Skeletal muscle cell (primary cell): Measurements from ENCODE around the gene MAN2B2.
"Not testable (repeated sequence)": the region's sequence is repeated elsewhere in the genome, so short reads cannot be mapped to it uniquely, and the experiment has no call there.

Source experiments
- DNase-seq: peaks from one replicate; pipeline ENCODE4 v3.0.0-alpha.2; 2010; ENCODE audit warnings: low read depth
- H3K4me3 ChIP-seq: 2 replicates; pipeline ENCODE4 v1.5.1; 2011; ENCODE audit warnings: low read depth, mild to moderate bottlenecking, control low read depth, low read length, moderate library complexity

Gene MAN2B2

GRCh38 chr4:6627832-6628231 lies 52.8 kb downstream of the MAN2B2 start:
- no peak overlapping the region for H3K4me3 ChIP-seq
- DNase-seq, result no peak

DNA sequence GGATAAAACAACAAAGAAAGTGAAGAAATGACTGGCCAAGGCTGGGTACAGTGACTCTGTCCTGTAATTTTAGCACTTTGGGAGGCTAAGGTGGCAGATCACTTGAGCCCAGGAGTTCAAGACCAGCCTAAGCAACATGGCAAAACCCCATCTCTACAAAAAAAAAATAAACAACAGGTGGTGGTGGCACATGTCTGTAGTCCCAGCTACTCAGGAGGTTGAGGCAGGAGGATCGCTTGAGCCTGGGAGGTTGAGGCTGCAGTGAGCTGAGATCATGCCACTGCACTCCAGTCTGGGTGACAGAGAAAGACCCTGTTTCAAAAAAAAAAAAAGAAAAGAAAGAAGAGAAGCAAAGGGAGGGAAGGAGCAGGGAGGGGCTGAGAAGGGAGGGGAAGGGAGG lies 53.5 kb downstream of the MAN2B2 start:
- not testable (repeated sequence) for DNase-seq, H3K4me3 ChIP-seq

GRCh38 chr4:6632125-6632524 lies 57.1 kb downstream of the MAN2B2 start:
- no peak for DNase-seq
- no peak overlapping the region for H3K4me3 ChIP-seq

- peak; percentile 22 for DNase-seq
Observed at GRCh38 chr4:6633091-6633906, 58.3 kb downstream of the MAN2B2 start.

GRCh38 chr4:6634746-6635145 lies 59.8 kb downstream of the MAN2B2 start:
- no peak for DNase-seq
- H3K4me3 ChIP-seq, result no peak overlapping the region

More at GRCh38 chr4:6633091-6633906, 58.3 kb downstream of the MAN2B2 start:
- no peak overlapping the region for H3K4me3 ChIP-seq

DNA sequence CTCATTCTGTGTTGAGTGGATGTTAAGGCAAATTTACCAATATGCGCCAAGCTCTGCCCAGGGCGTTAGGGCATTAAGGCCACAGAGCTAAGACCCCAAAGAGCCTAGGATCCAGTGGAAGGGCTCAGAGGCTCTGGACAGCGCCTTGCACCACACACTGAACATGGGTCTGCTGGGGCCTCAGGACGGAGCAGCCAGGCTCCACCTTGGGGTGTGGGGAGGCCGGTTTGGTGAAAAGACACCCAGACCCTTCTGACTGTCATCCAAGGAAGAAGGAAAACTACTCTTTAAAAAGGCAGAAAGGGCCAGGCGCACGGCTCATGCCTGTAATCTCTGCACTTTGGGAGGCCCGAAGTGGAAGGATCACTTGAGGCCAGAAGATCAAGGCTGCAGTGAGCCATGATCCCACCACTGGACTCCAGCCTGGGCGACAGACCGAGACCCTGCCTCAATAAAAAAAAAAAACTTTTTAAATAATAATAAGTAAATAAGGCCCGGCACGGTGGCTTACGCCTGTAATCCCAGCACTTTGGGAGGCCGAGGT lies 64.2 kb downstream of the MAN2B2 start:
- no peak for DNase-seq
- no peak overlapping the region for H3K4me3 ChIP-seq

GRCh38 chr4:6640292-6641163 lies 65.5 kb downstream of the MAN2B2 start, which contains the start of gene MRFAP1:
TSS of gene MRFAP1 (plus strand) at chr4:6640685. CDS start at chr4:6640863, 178 bp downstream.
- DNase-seq, result peak; percentile 85
- H3K4me3 ChIP-seq, result peak within 1 kb of the TSS; percentile 91

GRCh38 chr4:6641164-6641970 lies 66.4 kb downstream of the MAN2B2 start:
- DNase-seq, result no peak
- peak overlapping the region; percentile 91 for H3K4me3 ChIP-seq

- DNase-seq, result no peak
- peak overlapping the region; percentile 91 for H3K4me3 ChIP-seq
Observed at GRCh38 chr4:6641971-6642320, 67.0 kb downstream of the MAN2B2 start.

DNA sequence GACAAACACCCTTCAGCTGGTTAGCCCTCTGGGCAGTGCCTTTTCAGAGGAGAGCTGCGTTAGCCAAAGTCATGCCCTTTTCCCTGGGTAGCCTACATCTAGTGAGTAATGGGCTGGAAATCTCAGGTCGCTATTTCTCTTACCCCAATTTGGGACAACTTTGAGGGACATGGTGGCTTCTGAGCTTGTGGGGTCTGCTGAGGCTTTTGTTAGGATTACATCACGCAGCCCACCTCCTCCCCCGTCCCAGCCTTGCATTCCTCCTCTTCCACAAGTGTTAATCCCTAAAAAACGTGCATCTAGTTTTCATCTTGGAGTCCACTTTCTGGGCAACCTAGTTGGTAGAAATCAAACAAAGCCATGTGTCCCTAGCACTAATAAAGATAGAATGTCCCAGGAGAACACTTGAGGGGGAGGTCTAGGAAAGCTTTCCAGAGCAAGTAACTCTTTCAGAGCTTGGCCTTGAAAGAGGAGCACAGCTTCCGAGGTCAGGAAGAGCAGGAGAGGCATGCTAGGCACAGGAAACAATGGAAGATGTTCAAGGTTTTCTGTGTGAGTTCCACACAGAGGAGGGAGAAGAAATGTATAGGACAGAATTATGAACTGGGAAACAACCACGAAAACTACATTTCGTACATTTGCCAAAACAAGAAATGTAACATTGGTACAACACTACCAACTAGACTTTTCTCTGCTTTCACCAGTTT lies 68.3 kb downstream of the MAN2B2 start:
- no peak for DNase-seq
- no peak overlapping the region for H3K4me3 ChIP-seq

DNA sequence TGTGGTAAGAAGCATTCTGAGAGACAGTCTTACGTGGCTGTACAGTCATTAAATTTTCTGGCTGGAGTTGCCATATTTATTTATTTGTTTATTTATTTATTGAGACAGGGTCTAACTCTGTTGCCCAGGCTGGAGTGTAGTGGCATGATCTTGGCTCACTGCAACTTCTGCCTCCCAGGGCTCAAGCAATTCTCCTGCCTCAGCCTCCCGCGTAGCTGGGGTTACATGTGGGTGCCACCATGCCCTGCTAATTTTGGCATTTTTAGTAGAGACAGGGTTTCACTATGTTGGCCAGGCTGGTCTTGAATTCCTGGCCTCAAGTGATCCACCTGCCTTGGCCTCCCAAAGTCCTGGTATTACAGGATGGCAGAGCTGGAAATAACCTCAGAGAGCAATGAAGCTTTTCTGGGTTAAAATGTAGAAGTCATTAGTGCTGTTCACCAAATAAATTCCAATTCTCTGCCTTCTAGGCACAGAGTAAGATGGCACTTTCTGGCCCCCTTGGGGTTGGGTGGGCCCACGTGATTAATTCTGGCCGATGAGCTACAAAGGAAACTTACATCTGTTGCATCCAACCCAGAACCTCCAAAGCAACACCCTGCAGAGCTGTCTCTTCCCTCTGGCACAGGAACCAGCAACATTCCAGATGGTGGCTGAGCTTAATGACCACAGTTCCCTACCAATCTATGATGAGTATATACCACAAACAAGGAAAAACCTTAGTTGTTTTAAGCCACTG lies 70.0 kb downstream of the MAN2B2 start:
- no peak overlapping the region for H3K4me3 ChIP-seq
- DNase-seq, result no peak

DNA sequence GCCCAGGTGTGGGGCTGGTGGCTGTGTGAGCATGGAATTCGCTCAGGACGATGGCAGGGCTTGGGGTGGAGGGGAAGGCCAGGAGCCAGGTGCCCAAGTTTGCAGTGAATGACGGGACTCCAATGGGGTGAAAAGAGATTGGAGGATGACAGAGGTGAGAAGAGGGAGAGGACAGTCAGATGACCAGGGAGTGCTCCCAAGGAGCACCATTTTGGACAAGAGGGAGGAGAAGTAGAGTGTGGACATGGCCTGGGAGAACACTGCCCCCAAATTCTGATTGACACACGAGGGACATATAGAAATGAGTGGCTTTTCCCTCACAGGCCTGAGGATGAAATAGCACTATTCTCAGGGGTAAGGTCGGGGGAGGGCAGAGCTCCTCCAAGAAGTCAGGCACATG lies 72.2 kb downstream of the MAN2B2 start:
- DNase-seq, result no peak
- no peak overlapping the region for H3K4me3 ChIP-seq

GRCh38 chr4:6647582-6648230 lies 72.7 kb downstream of the MAN2B2 start:
- no peak overlapping the region for H3K4me3 ChIP-seq
- DNase-seq, result no peak

DNA sequence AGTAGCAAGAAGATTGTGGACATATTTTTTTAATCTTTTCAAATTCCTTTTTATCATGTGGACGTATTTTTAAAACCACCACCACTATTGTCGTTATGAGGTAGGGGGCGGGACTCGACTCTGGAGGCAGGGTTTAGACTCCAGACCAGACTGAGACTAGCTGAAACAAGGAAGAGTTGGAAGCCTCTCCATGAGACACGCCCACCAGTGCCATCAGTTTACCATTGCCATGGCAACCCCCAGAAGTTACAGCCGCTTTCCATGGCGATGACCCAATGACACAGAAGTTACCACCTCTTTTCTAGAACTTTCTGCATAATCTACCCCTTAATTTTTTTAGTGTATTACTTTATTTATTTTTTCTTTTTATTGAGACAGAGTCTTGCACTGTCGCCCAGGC lies 74.2 kb downstream of the MAN2B2 start:
- no peak overlapping the region for H3K4me3 ChIP-seq
- DNase-seq, result no peak

- DNase-seq, H3K4me3 ChIP-seq: not testable (repeated sequence)
Observed at GRCh38 chr4:6654211-6654610, 79.2 kb downstream of the MAN2B2 start.

- not testable (repeated sequence) for DNase-seq, H3K4me3 ChIP-seq
Observed at GRCh38 chr4:6655291-6655690, 80.3 kb downstream of the MAN2B2 start.

DNA sequence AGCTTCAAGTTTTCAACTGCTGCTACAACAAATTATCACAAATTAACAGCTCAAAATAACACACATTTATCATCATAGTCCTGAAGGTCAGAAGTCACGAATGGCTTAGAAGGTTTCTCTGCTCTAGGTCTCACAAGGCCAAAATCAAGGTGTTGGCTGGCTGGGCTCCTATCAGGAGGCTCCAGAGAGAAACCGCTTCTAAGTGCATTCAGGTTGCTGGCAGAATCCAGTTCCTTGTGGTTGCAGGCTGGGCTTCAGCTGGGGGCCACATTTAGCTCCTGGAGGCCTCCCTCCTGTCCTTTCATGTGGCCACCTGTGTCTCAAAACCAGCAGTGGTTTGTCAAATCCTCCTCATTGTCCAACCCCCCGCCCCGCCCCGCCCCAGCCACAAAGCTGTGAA lies 80.9 kb downstream of the MAN2B2 start:
- DNase-seq, result no peak
- H3K4me3 ChIP-seq, result no peak overlapping the region
